ENCODE measurements around the gene WDR1. TPM values are rescaled to one million over a fixed set of nuclear protein-coding genes. Genes with fewer than 3 reads are reported as not detected.

Gene WDR1
- total and polyA plus RNA-seq, 2 of the 13 experiments (the other 11 are each of a cell fraction or from before 2014, with no cell fraction given): 106 to 198 TPM

GRCh38 chr4:10144966-10145365, 28.4 kb upstream of the WDR1 start:
- BruUV-seq (replicated peaks): no TSS peak
- no peak for DNase-seq (ENCODE audit: low spot score)

More at GRCh38 chr4:10144966-10145365, 28.4 kb upstream of the WDR1 start:
- no peaks in the 10 kb centered on the region for H3K36me3 ChIP-seq (replicated peaks in 1 of 2; ENCODE audit: control insufficient read depth in 1 of 2, insufficient read depth in 2 of 2, low read length in 2 of 2)
- in situ Hi-C loops (cut with HindIII; ENCODE audit: extremely low pct_ligation_motif_present, low pct_unique_long_range_greater_than_20kb) (no loop called here), intact Hi-C loops (cut with micrococcal nuclease; ENCODE audit: unreplicated experiment) (no loop called here)
- no peaks in the 10 kb centered on the region for H4K20me1 ChIP-seq (ENCODE audit: insufficient read depth, low read length)
- 21% methylated on average over 4 of the region's 4 CpGs for WGBS (ENCODE audit: low lambda C conversion rate)
- H3K4me3 ChIP-seq (replicated peaks in 1 of 3; ENCODE audit: insufficient read depth in 1 of 3, low read depth in 2 of 3, low read length in 3 of 3): no peak overlapping the region
- FAIRE-seq (no peak), ATAC-seq (no peak)
- H3K79me2 ChIP-seq (ENCODE audit: insufficient read depth, low read length): no peaks in the 10 kb centered on the region
- peaks cover 0 to 15% of the 10 kb centered on the region in 2 experiments; a peak in 2 of 5 replicates for H3K27me3 ChIP-seq (ENCODE audit: control insufficient read depth in 1 of 2, insufficient read depth in 2 of 2, low read length in 2 of 2)
- no peaks in the 10 kb centered on the region for H3K4me1 ChIP-seq (ENCODE audit: insufficient read depth, low read length)
- no peak overlapping the region for H3K4me2 ChIP-seq (ENCODE audit: low read depth, low read length)
- H3K9me3 ChIP-seq (ENCODE audit: low read length): no peaks in the 10 kb centered on the region
- ChIA-PET POLR2A (no interaction called here), CTCF (ENCODE audit: low intra/inter-chr PET ratio, low total read pairs) (no interaction called here)
- H2AFZ ChIP-seq (ENCODE audit: low read length): no peak overlapping the region
- H3K9ac ChIP-seq (ENCODE audit: insufficient read depth, low read depth, low read length): no peak overlapping the region
- TF ChIP-seq ZNF354B (CRISPR knock-in tag; IDR thresholded peaks at IDR 0.05) (no peak), THAP8 (CRISPR knock-in tag; IDR thresholded peaks at IDR 0.05; ENCODE audit: borderline replicate concordance) (no peak), CSRNP2 (CRISPR knock-in tag; conservative IDR thresholded peaks at IDR 0.05; ENCODE audit: low read depth) (no peak), NR1H2 (CRISPR knock-in tag; IDR thresholded peaks at IDR 0.05; ENCODE audit: borderline replicate concordance, low read depth) (no peak), ZNF484 (CRISPR knock-in tag; IDR thresholded peaks at IDR 0.05; ENCODE audit: borderline replicate concordance, low read depth) (no peak), ZNF543 (CRISPR knock-in tag; IDR thresholded peaks at IDR 0.05) (no peak), POGK (CRISPR knock-in tag; conservative IDR thresholded peaks at IDR 0.05) (no peak), KDM1A (CRISPR knock-in tag; IDR thresholded peaks at IDR 0.05) (no peak), ZNF564 (CRISPR knock-in tag; IDR thresholded peaks at IDR 0.05) (no peak), ZNF652 (CRISPR knock-in tag; IDR thresholded peaks at IDR 0.05; ENCODE audit: borderline replicate concordance, low read depth) (no peak), HIVEP1 (CRISPR knock-in tag; IDR thresholded peaks at IDR 0.05) (no peak), SNRNP70 (IDR thresholded peaks at IDR 0.05; ENCODE audit: low read depth, low read length) (no peak), KLF16 (CRISPR knock-in tag; IDR thresholded peaks at IDR 0.05) (no peak), ZSCAN25 (CRISPR knock-in tag; IDR thresholded peaks at IDR 0.05) (no peak), ZNF431 (CRISPR knock-in tag; IDR thresholded peaks at IDR 0.05; ENCODE audit: borderline replicate concordance, low read depth) (no peak), AGO1 (IDR thresholded peaks at IDR 0.05; ENCODE audit: low read depth, low read length, poor library complexity, severe bottlenecking) (no peak), GATA4 (IDR thresholded peaks at IDR 0.05; ENCODE audit: borderline replicate concordance, low read depth) (no peak), PLRG1 (conservative IDR thresholded peaks at IDR 0.05) (no peak)
- TF ChIP-seq, protein P1, sequence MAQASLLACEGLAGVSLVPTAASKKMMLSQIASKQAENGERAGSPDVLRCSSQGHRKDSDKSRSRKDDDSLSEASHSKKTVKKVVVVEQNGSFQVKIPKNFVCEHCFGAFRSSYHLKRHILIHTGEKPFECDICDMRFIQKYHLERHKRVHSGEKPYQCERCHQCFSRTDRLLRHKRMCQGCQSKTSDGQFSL (CRISPR knock-in tag; IDR thresholded peaks at IDR 0.05): no peak
- H3K27ac ChIP-seq (ENCODE audit: extremely low read length, insufficient read depth, low read length): no peak overlapping the region
